T-cell (primary cell): ENCODE measurements around the gene SCGB3A1. TPM values are rescaled to one million over a fixed set of nuclear protein-coding genes. Genes with fewer than 3 reads are reported as not detected.
A peak's percentile ranks its signal among the peaks of the same experiment; 100 is the strongest.

Experiments used
- ATAC-seq, 4 experiments: fragments of 200-7000 bp in 3 of 4; fragments of 150-1000 bp in 1 of 4; cut with Tn5 transposase; replicated peaks in 1 of 4; 1 replicate in 3 of 4; 2 replicates in 1 of 4; pipeline ENCODE4 v1.10.0; 2021; ENCODE audit warnings: moderate library complexity in 3 of 4, mild to moderate bottlenecking in 2 of 4, moderate number of reproducible peaks in 1 of 4
- CTCF ChIA-PET, 2 donors: fragments of 300-600 bp; sonication (Branson Sonifier 250); formaldehyde crosslinking; loops; one replicate each; lab custom pipeline; 2022; ENCODE audit warnings: antibody characterized with exemption in 2 of 2; lab: Charles Lee
- POLR2A ChIA-PET, 2 donors: fragments of 300-600 bp; sonication (Branson Sonifier 250); formaldehyde crosslinking; loops; one replicate each; lab custom pipeline; 2022; ENCODE audit warnings: antibody characterized with exemption in 2 of 2; lab: Charles Lee
- DNase-seq, 35 experiments: peaks; one replicate each; pipeline versions ENCODE4 v3.0.0 to v3.0.0-alpha.2; 2013 to 2023
- H3K27ac ChIP-seq: one replicate; pipeline ENCODE4 v1.5.1; 2013; ENCODE audit warnings: low read length
- H3K27me3 ChIP-seq, 2 experiments: replicated peaks in 1 of 2; 1 replicate in 1 of 2; 2 replicates in 1 of 2; pipeline versions ENCODE4 v1.6.1 to v1.7.0; 2013; ENCODE audit warnings: low read length in 1 of 2, mixed read lengths in 1 of 2; ENCODE audit not compliant: control insufficient read depth in 2 of 2, insufficient read depth in 2 of 2; ENCODE audit errors: extremely low read depth in 1 of 2
- H3K36me3 ChIP-seq, 2 donors: 1 replicate in 1 of 2; 2 replicates in 1 of 2; pipeline versions ENCODE4 v1.6.1 to v1.7.0; 2013; ENCODE audit warnings: low read length in 1 of 2; ENCODE audit not compliant: control insufficient read depth in 2 of 2, insufficient read depth in 1 of 2; ENCODE audit errors: extremely low read depth in 1 of 2
- H3K4me1 ChIP-seq, 2 experiments: 1 replicate in 1 of 2; 2 replicates in 1 of 2; pipeline versions ENCODE4 v1.6.1 to v1.7.0; 2013; ENCODE audit warnings: low read length in 2 of 2, mixed read lengths in 1 of 2; ENCODE audit not compliant: insufficient read depth in 2 of 2, control insufficient read depth in 1 of 2; ENCODE audit errors: extremely low read depth in 1 of 2
- H3K4me3 ChIP-seq, 2 donors: 1 replicate in 1 of 2; 2 replicates in 1 of 2; pipeline versions ENCODE4 v1.5.1 to v1.7.0; 2013; ENCODE audit warnings: mild to moderate bottlenecking in 2 of 2, low read length in 1 of 2, moderate library complexity in 1 of 2; ENCODE audit not compliant: control insufficient read depth in 1 of 2; ENCODE audit errors: extremely low read depth in 1 of 2
- H3K9me3 ChIP-seq: 2 replicates; pipeline ENCODE4 v1.7.0; 2013
- H3K27ac Mint-ChIP-seq, 2 donors: one replicate each; pipeline ENCODE4 v1.8.0; 2020 to 2021; ENCODE audit warnings: mild to moderate bottlenecking in 2 of 2, mixed read lengths in 2 of 2
- H3K27me3 Mint-ChIP-seq, 2 donors: one replicate each; pipeline ENCODE4 v1.8.0; 2021 to 2022; ENCODE audit warnings: mixed read lengths in 2 of 2
- H3K36me3 Mint-ChIP-seq: one replicate; pipeline ENCODE4 v1.8.0; 2021; ENCODE audit warnings: mixed read lengths
- H3K4me1 Mint-ChIP-seq, 3 donors: one replicate each; pipeline ENCODE4 v1.8.0; 2020 to 2022; ENCODE audit warnings: mixed read lengths in 3 of 3, mild to moderate bottlenecking in 1 of 3
- H3K4me3 Mint-ChIP-seq, 3 donors: one replicate each; pipeline ENCODE4 v1.8.0; 2020 to 2022; ENCODE audit warnings: mild to moderate bottlenecking in 3 of 3, mixed read lengths in 3 of 3, moderate library complexity in 3 of 3
- H3K9me3 Mint-ChIP-seq, 3 donors: one replicate each; pipeline ENCODE4 v1.8.0; 2020 to 2022; ENCODE audit warnings: mixed read lengths in 3 of 3
- WGBS: methylation state at CpG from one replicate; pipeline ENCODE4 v1.1.5; 2013; ENCODE audit warnings: missing lambda C conversion rate; ENCODE audit not compliant: insufficient coverage; 5-methylcytosine and 5-hydroxymethylcytosine counted together
- total RNA-seq, 35 experiments: library from RNA in 6 of 35; stranded (reverse) in 6 of 35; fragments of 120-200 nt in 1 of 35; gene quantifications; one replicate each; pipeline versions ENCODE4 v1.2.1 to v1.2.4 and lab custom pipeline; 2013 to 2026

SCGB3A1 gene
- total RNA-seq, 5 donors from 2014 or later (not counting 1 experiment from before 2014, with no cell fraction given) = 0.92 to 0.99 TPM; not detected in 3

GRCh38 chr5:180596668-180597231, 5.5 kb upstream of the SCGB3A1 start:
- Mint-ChIP-seq H3K27me3 (peaks cover 21 to 24% of the 10 kb centered on the region in 2 donors), H3K36me3 (no peaks in the 10 kb centered on the region), H3K4me1 (peaks cover 0 to 7% (median 6%) of the 10 kb centered on the region in 3 donors), H3K9me3 (no peaks in the 10 kb centered on the region), H3K4me3 (no peak overlapping the region), H3K27ac (no peak overlapping the region)
- ChIA-PET POLR2A (no interaction called here), CTCF (no interaction called here)
- Histone ChIP-seq H3K36me3 (no peaks in the 10 kb centered on the region), H3K4me3 (no peak overlapping the region), H3K27me3 (peaks cover 8 to 26% of the 10 kb centered on the region in 2 experiments), H3K9me3 (no peaks in the 10 kb centered on the region), H3K27ac (no peak overlapping the region), H3K4me1 (no peaks in the 10 kb centered on the region)
- WGBS = 65% methylated on average over 15 of the region's 24 CpGs
- no peak for DNase-seq
- ATAC-seq = no peak

- peaks cover 21 to 24% of the 10 kb centered on the region in 2 donors for H3K27me3 Mint-ChIP-seq
- H3K36me3 ChIP-seq = no peaks in the 10 kb centered on the region
- peaks cover 8 to 27% of the 10 kb centered on the region in 2 experiments for H3K27me3 ChIP-seq
- no peaks in the 10 kb centered on the region for H3K36me3 Mint-ChIP-seq
- DNase-seq (no peak), ATAC-seq (no peak)
- H3K27ac ChIP-seq = no peak overlapping the region
- no peak overlapping the region for H3K4me3 Mint-ChIP-seq
- peaks cover 0 to 2% of the 10 kb centered on the region in 2 experiments for H3K4me1 ChIP-seq
- ChIA-PET POLR2A (no interaction called here), CTCF (no interaction called here)
- H3K4me1 Mint-ChIP-seq = peaks cover 0 to 7% (median 6%) of the 10 kb centered on the region in 3 donors
- H3K27ac Mint-ChIP-seq = no peak overlapping the region
- no peak overlapping the region for H3K4me3 ChIP-seq
- WGBS = 90% methylated on average over 10 of the region's 12 CpGs
- no peaks in the 10 kb centered on the region for H3K9me3 Mint-ChIP-seq
- no peaks in the 10 kb centered on the region for H3K9me3 ChIP-seq
Measured at GRCh38 chr5:180596115-180596667, 4.9 kb upstream of the SCGB3A1 start.

GRCh38 chr5:180595381-180596114, 4.2 kb upstream of the SCGB3A1 start:
- no peak for ATAC-seq
- Histone ChIP-seq H3K36me3 (no peaks in the 10 kb centered on the region), H3K27ac (no peak overlapping the region), H3K4me1 (peaks cover 5% of the 10 kb centered on the region in 2 experiments), H3K27me3 (peaks cover 8 to 32% of the 10 kb centered on the region in 2 experiments), H3K4me3 (no peak overlapping the region), H3K9me3 (no peaks in the 10 kb centered on the region)
- ChIA-PET POLR2A (no interaction called here), CTCF (no interaction called here)
- 96% methylated on average over 23 of the region's 25 CpGs for WGBS
- Mint-ChIP-seq H3K9me3 (no peaks in the 10 kb centered on the region), H3K4me3 (no peak overlapping the region), H3K4me1 (peaks cover 0 to 7% (median 6%) of the 10 kb centered on the region in 3 donors), H3K27me3 (peaks cover 21 to 24% of the 10 kb centered on the region in 2 donors), H3K36me3 (no peaks in the 10 kb centered on the region), H3K27ac (no peak overlapping the region)
- DNase-seq = no peak

GRCh38 chr5:180595046-180595379, 3.7 kb upstream of the SCGB3A1 start:
- no peak for DNase-seq
- H3K4me1 Mint-ChIP-seq = peaks cover 0 to 7% (median 6%) of the 10 kb centered on the region in 3 donors
- H3K27ac Mint-ChIP-seq = no peak overlapping the region
- Histone ChIP-seq H3K36me3 (no peaks in the 10 kb centered on the region), H3K9me3 (no peaks in the 10 kb centered on the region), H3K27ac (no peak overlapping the region), H3K4me3 (no peak overlapping the region), H3K4me1 (peaks cover 5 to 10% of the 10 kb centered on the region in 2 experiments), H3K27me3 (peaks cover 8 to 37% of the 10 kb centered on the region in 2 experiments)
- WGBS = 43% methylated on average over 1 of the region's 2 CpGs
- POLR2A ChIA-PET = no interaction called here
- CTCF ChIA-PET = no interaction called here
- H3K36me3 Mint-ChIP-seq = no peaks in the 10 kb centered on the region
- H3K4me3 Mint-ChIP-seq = no peak overlapping the region
- H3K9me3 Mint-ChIP-seq = no peaks in the 10 kb centered on the region
- ATAC-seq = no peak
- peaks cover 22 to 24% of the 10 kb centered on the region in 2 donors for H3K27me3 Mint-ChIP-seq

- no peaks in the 10 kb centered on the region for H3K9me3 Mint-ChIP-seq
- no peaks in the 10 kb centered on the region for H3K36me3 Mint-ChIP-seq
- H3K27ac Mint-ChIP-seq = no peak overlapping the region
- H3K4me1 Mint-ChIP-seq = peaks cover 3 to 9% (median 7%) of the 10 kb centered on the region in 3 donors
- CTCF ChIA-PET = no interaction called here
- H3K27me3 Mint-ChIP-seq = peaks cover 27 to 29% of the 10 kb centered on the region in 2 donors
- ATAC-seq (no peak), DNase-seq (no peak)
- peaks cover 5 to 12% of the 10 kb centered on the region in 2 experiments for H3K4me1 ChIP-seq
- peaks cover 8 to 41% of the 10 kb centered on the region in 2 experiments for H3K27me3 ChIP-seq
- H3K4me3 Mint-ChIP-seq = no peak overlapping the region
- no peaks in the 10 kb centered on the region for H3K9me3 ChIP-seq
- no peak overlapping the region for H3K27ac ChIP-seq
- H3K4me3 ChIP-seq = no peak overlapping the region
- WGBS = 72% methylated on average over 12 of the region's 17 CpGs
- no peaks in the 10 kb centered on the region for H3K36me3 ChIP-seq
- POLR2A ChIA-PET = no interaction called here
Measured at GRCh38 chr5:180594311-180595045, 3.2 kb upstream of the SCGB3A1 start.

- H3K27ac Mint-ChIP-seq = no peak overlapping the region
- H3K27me3 Mint-ChIP-seq = peaks cover 27 to 35% of the 10 kb centered on the region in 2 donors
- CTCF ChIA-PET = no interaction called here
- no peaks in the 10 kb centered on the region for H3K36me3 Mint-ChIP-seq
- no peaks in the 10 kb centered on the region for H3K9me3 Mint-ChIP-seq
- ATAC-seq (no peak), DNase-seq (no peak)
- Histone ChIP-seq H3K27me3 (peaks cover 8 to 46% of the 10 kb centered on the region in 2 experiments), H3K9me3 (no peaks in the 10 kb centered on the region), H3K4me3 (no peak overlapping the region), H3K27ac (no peak overlapping the region), H3K4me1 (peaks cover 5 to 12% of the 10 kb centered on the region in 2 experiments), H3K36me3 (no peaks in the 10 kb centered on the region)
- 97% methylated on average over 11 of the region's 19 CpGs for WGBS
- peak overlapping the region in 1 of 3 donors; percentile 68 for H3K4me3 Mint-ChIP-seq
- POLR2A ChIA-PET = no interaction called here
- peaks cover 5 to 11% (median 7%) of the 10 kb centered on the region in 3 donors for H3K4me1 Mint-ChIP-seq
Measured at GRCh38 chr5:180593446-180594206, 2.3 kb upstream of the SCGB3A1 start.
